Middle frontal gyrus (tissue), 1 donor: ENCODE results near the gene RPTN.

Source experiments
- DNase-seq: peaks from one replicate; pipeline ENCODE4 v3.0.0-alpha.2; 2015; ENCODE audit warnings: low spot score; ENCODE audit errors: extremely low spot score

RPTN gene

GRCh38 chr1:152112101-152112884, 46.7 kb downstream of the RPTN start:
- no peak for DNase-seq

GRCh38 chr1:152111515-152111968, 47.5 kb downstream of the RPTN start:
- DNase-seq: no peak

GRCh38 chr1:152110860-152111514, 48.0 kb downstream of the RPTN start:
- DNase-seq: no peak

- DNase-seq: no peak
Observed at GRCh38 chr1:152110365-152110859, 48.6 kb downstream of the RPTN start.

- DNase-seq: no peak
Observed at GRCh38 chr1:152109998-152110294, 49.1 kb downstream of the RPTN start.

- no peak for DNase-seq
Observed at GRCh38 chr1:152109231-152109997, 49.6 kb downstream of the RPTN start.

GRCh38 chr1:152108882-152109222, 50.2 kb downstream of the RPTN start:
- no peak for DNase-seq

GRCh38 chr1:152107984-152108881, 50.8 kb downstream of the RPTN start:
- no peak for DNase-seq

- DNase-seq: no peak
Observed at GRCh38 chr1:152107031-152107983, 51.7 kb downstream of the RPTN start.

- no peak for DNase-seq
Observed at GRCh38 chr1:152104854-152105253, 54.2 kb downstream of the RPTN start.
